HG03095 (cell line): ENCODE measurements around the gene SPATA18.
"Not testable (repeated sequence)": the region's sequence is repeated elsewhere in the genome, so short reads cannot be mapped to it uniquely, and the experiment has no call there.

Source experiments
- ATAC-seq: cut with Tn5 transposase; IDR thresholded peaks from one replicate; pipeline ENCODE4 v1.9.1; 2021; ENCODE audit warnings: moderate library complexity; ENCODE audit not compliant: unreplicated experiment

SPATA18 gene

DNA sequence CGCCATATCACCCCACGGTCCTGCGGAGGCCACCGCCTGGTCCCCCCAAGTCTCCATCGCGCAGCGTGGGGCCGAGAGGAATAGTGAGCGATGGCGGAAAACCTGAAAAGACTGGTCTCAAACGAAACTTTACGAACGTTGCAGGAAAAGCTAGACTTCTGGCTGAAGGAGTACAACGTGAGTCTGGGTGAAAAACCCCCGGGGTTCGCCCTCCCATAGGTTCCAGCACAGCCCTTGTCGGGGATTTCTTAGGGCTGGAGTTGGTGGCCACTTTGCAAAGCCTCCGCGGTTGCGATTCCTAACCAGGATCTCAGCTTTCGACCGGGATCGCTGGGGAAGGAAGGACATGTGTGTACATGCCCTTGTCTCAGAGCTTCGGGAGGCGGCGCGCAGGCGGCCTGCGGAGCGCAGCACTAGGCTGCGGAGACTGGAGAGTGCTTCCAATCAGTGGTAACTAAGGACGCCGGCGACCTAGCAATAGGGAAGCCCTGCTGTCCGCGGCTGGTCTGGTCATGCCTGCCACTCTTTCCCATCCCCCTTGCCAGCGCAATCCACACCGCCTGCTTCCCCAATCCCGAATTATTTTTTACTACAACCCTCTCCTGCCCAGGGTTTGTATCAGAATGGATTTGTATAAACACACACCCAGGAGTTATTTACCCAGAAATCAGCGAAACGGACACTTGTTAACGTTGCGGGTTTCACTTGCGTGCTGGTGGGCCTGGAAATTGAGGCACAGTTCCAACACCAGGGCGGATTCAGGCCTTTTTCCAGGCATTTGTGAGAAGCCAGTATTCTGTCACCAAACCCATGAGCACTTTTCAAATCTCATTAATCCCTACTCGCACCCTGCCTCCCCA is 741 bp downstream of the SPATA18 start:
- peak; percentile 55 for ATAC-seq

DNA sequence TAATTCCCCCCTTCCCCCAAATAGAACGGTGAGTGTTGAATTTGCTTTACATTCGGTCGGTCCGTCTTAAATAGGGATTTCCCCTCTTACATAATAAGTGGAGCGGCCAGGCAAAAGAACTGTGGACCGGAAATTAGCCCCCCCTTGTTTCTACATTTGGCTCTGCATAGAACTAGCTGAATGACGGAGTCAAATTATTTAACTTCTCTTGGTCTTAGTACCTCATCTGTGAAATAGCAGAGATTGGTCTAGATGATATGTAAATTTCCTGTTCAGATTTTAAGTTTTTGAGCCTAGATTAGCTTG is 1.3 kb downstream of the SPATA18 start:
- peak; percentile 68 for ATAC-seq

DNA sequence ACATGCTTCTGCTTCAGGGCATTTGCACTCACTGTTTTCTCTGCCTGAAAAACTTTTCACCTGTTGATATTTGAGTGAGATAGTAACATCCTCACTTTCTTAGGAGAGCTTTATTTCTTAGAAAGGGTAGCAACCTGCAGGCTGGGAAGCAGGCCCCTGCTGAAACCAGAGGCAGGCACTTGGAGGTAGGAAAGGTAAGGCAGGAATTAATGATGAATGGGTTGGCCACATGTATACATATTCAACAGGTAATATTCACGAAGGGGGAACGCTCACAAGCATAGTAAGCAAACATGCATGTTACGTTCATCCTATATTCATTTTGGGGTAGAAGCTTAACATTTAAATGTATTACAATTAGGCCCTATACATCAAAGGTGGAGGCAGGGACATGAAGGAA is 3.1 kb downstream of the SPATA18 start:
- ATAC-seq = no peak

DNA sequence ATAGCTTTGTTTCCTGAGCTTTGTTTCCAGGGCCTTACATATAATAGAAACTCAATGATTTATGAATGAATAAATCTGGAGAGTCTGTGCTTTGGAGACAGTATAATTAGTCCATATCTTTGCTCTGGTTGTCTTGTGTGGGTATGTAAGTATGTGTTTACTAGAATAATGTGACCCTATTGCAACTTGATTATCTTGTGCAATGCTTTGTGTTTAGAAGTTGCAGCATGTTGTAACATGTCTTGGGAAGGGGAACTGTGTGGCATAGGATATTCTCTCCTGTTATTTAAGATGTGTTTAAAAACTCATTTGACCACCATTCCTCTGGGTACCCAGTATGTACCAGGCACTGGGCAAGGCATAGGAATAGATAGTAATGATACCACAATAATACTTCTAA is 6.1 kb downstream of the SPATA18 start:
- no peak for ATAC-seq

DNA sequence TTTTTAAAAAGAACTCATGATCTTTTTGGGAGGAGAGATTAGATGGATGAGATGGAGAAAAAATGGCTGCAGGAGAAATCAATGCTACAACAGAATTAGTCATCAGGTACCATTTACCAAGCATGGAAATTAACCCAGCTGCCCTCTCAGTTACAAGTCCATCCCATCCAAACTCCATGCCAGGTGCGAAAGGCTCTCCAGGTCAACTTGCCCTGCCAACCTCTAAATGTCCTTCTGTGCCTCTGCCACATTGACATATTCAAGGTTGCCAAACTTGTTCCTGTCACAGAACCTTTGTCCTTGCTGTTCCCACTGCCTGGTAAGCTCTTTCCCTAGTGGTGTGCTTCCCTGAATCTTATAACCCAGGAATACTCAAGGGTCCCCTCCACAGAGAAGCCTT is 7.2 kb downstream of the SPATA18 start:
- ATAC-seq = no peak

DNA sequence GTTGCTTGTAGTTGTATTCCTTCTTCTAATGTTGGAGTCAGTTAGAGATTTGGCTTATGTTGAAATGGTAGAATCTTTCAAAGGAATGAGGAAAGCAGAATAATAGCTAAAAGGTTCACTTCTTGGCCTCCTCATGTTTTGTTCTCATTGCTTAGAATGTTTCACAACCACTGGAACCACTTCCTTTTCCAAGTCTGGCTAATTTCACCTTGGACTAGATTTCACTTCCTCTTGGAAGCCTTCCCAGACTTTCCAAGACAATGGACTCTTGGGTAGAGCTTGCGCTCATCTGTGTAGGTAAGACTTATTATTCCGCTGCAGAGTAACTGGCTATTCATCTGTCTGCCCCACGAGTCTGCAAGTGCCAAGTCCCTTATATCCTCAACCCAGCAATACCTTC is 8.3 kb downstream of the SPATA18 start:
- ATAC-seq = no peak

DNA sequence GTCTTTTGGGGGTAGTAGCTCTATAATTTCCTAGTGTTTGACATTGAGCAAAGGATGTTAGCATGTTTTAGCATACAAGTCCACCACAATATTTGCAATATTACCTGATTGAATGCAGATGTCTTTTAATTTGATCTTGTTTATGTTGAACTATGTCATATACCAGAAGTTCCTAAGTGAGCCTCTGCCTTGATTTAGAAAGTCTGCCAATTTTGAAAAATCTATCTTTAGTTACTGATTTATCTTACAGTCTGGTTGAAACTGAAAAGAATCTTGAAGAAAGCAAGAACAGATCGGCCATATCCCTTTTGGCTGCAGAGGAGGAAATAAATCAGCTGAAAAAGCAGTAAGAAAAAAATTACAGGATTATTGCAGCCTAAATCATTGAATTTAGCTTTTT is 18.5 kb downstream of the SPATA18 start:
- ATAC-seq = no peak

DNA sequence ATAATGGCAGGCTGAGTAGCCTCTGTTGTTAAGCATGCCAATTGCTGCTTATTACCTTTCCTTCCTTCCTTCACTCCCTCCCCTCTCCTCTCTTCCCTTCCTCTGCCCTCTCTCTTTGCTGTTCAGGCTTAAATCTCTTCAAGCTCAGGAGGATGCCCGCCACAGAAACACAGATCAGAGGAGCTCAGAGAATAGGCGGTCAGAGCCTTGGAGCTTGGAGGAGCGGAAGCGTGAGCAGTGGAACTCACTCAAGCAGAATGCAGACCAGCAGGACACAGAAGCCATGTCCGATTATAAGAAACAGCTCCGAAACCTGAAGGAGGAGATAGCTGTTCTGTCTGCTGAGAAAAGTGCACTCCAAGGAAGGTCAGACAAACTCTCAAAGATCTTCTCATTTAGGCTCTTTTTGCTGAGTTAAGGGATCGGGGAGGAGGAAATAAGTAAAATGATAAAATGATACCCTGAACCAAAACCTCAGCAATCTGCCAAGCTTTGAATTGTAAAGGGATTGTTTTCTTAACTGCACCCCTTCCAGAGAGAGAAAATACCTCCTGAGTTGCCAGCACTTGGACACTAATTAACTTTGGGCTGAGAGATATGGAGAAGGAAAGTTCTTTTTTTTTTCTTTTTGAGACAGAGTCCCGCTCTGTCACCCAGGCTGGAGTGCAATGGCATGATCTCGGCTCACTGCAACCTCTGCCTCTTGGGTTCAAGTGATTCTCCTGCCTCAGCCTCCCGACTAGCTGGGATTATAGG is 20.9 kb downstream of the SPATA18 start:
- no peak for ATAC-seq

DNA sequence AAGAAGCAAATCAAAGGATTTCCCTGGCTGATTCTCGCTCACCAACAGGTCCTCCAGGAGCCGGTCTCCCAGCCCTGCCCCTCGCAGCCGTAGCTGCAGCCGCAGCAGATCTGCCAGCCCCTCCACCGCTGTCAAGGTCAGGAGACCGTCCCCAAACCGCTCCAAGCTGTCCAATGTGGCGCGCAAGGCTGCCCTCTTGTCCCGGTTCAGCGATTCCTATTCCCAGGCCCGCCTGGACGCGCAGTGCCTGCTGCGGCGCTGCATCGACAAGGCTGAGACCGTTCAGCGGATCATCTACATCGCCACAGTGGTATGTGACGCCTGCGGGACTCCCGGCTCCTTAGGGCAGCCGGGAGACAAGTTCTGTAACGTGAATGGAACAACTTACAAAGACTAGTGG is 25.6 kb downstream of the SPATA18 start:
- ATAC-seq = no peak

DNA sequence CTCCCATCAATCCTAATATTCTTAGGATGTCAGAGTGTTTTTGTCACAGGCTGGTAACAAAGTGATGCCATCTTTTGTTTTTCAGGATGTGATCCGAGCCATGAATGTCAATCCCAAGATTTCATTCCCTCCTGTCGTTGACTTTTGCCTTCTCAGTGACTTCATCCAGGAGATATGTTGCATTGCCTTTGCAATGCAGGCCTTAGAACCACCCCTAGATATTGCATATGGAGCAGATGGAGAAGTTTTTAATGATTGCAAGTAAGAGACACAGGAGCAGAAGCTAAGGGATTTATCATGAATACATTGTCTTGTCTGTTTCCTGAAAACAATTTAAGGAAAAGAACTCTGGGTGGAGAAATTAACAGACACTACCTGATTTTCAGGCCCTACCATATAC is 28.6 kb downstream of the SPATA18 start:
- no peak for ATAC-seq

DNA sequence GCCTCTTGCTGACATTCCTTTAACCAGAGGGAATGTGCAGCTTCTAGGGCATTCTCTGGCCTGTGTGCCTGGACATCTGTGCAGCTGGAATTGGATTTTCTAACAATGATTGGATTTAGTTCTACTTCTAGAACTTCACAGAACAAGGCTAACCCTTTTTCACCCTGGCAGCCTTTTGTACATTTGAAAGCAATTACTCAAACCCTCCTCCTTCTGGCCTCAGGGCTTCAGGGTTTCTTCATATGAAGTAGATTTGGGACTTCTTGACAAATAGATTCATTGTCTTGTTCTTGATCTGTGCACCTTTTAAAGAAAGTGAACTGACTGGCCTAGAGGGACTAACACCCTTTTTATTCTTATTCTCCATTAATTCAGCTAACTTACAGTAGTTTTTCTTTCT is 30.1 kb downstream of the SPATA18 start:
- ATAC-seq = no peak

DNA sequence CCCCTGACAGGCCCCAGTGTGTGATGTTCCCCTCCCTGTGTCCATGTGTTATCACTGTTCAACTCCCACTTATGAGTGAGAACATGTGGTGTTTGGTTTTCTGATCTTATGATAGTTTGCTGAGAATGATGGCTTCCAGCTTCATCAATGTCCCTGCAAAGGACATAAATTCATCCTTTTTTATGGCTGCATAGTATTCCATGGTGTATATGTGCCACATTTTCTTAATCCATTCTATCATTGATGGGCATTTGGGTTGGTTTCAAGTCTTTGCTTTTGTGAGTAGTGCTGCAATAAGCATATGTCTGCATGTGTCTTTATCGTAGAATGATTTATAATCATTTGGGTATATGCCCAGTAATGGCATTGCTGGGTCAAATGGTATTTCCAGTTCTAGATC is 35.3 kb downstream of the SPATA18 start:
- ATAC-seq = not testable (repeated sequence)

DNA sequence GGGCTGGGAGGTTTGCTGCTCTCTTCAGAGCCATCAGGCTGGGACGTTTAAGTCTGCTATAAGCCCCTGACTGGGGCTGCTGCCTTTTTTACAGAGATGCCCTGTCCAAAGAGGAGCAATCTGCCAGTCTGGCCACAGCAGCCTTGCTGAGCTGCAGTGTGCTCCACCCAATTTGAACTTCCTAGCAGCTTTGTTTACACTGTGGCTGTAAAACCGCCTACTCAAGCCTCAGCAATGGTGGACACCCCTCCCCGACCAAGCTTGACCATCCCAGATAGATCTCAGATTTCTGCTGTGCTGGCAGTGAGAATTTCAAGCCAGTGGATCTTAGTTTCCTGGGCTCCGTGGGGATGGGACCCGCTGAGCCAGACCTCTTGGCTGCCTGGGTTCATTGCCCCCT is 40.7 kb downstream of the SPATA18 start:
- no peak for ATAC-seq

DNA sequence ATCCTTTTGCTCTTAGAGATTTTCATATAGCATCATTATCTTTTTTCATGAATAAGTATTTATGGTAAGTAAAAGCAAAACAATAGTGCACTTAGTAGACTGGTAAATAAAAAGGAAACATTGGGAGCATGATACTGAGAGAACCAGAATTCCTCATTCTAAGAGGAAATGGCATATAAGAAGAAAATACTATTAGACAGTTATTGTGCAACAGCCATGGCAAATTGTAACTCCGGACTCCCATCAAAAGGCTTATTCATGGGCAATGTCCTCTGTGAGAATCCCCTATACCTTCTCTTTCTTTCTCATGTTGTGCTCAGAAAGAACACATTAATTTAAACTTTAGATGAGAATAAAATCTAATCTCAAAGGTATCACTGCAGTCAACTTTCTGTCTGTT is 42.4 kb downstream of the SPATA18 start:
- ATAC-seq = no peak

DNA sequence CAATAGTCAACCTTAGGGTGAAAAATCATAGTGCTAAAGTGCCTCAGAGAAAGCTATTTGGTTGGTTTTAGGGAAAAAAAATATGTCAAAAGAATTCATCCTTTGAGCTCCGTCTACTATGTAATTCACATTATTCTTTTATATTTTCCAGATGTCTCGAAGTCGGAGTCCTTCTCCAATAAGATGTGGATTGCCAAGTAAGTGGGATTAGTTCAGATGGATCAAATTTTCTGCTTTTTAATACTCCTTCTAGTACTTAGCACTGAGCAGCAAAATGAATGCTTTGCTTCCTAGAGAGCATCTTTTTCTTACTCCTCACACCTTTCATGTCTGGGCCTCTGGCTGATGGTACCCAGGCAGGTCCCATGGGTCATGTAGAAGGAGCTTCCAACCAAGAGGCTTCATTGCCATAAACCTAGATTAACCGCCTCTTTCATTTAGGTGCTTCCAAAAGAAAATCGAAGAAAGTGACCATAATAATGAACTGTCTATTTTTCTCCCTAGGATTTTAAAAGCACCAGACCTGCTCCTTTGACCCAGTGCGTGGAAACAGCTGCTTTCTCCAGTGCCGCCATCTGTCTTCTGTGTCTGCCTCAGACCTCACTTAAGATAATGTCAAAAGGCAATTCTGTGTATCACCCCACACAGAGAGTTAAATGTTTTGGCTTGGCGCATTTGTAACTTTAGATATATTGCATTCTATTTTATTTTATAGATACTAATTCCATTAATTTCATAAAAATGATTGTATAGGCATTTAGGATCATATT is 43.5 kb downstream of the SPATA18 start:
- no peak for ATAC-seq

DNA sequence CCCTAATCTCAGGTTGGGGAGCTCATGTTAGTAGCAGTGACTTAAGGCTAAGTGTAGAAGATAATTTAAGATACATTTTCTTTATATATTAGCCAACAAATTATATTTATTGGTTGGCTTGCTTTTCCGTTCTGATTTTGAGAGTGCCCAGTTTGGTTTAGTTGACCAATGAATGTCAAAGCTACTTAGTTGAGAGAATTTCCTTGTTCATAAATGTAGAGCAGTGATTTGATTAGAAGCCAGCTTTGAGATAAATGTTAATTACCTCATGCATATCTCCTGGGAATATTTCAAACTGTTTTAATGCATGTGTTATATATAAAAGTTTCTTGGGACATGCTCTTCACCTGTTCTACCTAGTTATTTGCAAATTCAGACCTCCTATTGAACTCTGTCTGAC is 44.3 kb downstream of the SPATA18 start:
- no peak for ATAC-seq

DNA sequence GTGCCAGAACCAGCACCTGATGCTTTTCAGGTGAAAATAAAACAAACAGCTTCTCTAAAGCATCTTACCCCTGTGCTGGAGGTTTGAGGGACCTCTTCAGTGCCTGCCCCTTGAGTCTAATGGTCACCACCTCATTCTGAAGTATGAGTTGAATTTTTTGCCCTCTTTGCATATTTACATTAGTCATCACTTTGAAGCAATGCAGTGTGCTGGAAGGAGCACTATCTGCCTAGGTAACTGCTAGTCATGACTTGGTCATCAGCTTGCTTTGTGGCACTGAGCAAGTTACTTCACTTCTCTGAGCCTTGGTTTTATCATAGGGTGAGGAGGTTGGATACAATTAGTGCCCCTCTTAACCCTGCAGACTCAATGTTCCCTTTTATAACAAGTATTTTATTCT is 44.9 kb downstream of the SPATA18 start:
- ATAC-seq = no peak

DNA sequence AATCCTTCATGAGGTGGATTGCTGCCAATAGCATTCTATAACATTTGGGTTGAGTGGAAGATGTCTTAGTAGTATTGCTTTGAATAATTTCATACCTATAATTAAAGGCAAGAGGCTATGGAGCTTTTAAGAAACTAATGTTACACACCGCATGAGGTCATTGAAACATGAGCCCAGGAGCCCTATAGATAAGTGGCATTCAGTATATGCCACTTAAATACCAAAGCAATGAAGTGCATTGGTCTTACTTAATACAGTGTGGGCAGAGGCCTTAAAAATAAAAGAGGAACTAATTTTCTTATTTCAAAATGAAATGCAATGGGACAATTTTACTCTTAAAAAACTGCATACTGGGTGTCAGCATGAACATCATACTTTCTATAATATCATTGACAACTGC is 47.5 kb downstream of the SPATA18 start:
- ATAC-seq = no peak

DNA sequence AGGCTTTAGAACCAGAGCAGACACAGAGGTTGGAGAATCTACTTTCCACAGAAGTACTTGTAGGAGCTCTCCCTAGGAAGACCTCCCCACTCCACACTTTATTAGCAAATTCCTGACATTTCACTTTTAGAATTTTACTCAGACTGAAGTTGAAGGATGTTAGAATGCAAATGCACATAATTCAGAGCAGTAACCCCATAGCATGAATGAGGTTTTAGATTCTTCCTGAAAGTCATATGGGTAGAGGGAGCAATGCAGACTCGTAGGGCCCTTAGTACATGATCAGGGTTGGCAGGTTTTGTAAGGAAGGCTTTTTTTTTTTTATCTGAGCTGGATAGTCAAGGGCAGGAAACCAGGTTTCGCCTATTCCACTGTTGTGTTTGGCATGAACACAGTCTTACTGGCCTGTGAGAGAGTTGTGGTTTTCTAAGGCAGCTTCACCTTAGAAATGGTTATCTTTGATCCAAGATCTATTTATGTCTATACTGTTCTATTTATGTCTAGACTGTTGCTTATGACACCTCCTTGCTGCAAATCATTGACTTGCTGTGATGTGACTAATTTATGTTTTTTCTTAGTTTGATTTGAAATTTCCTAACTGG is 48.9 kb downstream of the SPATA18 start:
- ATAC-seq = no peak

DNA sequence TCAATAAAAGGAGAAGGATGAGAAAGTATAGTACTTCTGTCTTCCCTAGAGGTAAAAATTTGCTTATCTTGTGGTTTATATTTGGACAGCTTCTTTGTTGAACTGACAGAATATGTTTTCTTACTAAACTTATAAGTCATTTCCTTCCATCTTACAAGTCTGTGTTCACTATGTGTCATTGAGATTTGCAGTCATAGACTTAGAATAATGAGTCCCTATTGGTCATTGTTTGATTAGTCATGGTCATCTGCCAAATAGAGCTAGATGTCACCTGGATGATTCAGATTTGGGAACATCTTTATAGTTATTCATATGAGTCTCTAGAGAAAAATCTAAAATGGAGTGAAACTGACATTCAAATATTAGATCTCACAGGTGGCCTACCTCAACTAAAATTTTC is 51.5 kb downstream of the SPATA18 start:
- no peak for ATAC-seq

DNA sequence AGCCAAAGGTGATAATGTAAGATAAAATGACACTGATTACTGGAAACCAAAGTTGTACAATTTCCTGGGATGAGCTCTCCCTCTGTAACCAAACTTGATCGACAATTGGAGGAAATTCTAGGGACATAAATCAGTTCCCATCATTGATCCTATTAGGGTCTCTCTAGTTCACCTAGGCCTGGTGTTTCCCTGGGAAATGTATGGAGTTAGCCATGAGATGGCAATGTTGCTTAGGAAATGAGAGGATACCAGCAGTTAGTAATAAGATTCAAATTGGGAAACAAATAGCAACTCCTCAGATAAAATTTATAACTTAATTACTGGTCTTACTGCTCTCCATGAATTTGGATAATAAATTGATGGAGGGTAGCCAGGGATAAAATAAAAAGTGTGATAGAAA is 52.2 kb downstream of the SPATA18 start:
- no peak for ATAC-seq
